CD4-positive, alpha-beta T cell treated with Interleukin-15 for 1 hour (primary cell): Measurements from ENCODE around the gene KCNIP3.
"Not testable (repeated sequence)": the region's sequence is repeated elsewhere in the genome, so short reads cannot be mapped to it uniquely, and the experiment has no call there.

Experiments used
- DNase-seq: peaks from one replicate; pipeline ENCODE4 v3.0.0-alpha.2; 2020

Gene KCNIP3

GRCh38 chr2:95387358-95387757, 90.2 kb downstream of the KCNIP3 start:
- DNase-seq, result no peak

GRCh38 chr2:95388091-95388692, 91.0 kb downstream of the KCNIP3 start:
- no peak for DNase-seq

GRCh38 chr2:95388856-95389244, 91.7 kb downstream of the KCNIP3 start:
- no peak for DNase-seq

- DNase-seq, result no peak
Observed at GRCh38 chr2:95389245-95390119, 92.3 kb downstream of the KCNIP3 start.

- DNase-seq, result no peak
Observed at GRCh38 chr2:95390272-95390880, 93.2 kb downstream of the KCNIP3 start.

- DNase-seq, result no peak
Observed at GRCh38 chr2:95390881-95391321, 93.8 kb downstream of the KCNIP3 start.

GRCh38 chr2:95391641-95392310, 94.6 kb downstream of the KCNIP3 start:
- DNase-seq, result no peak

- no peak for DNase-seq
Observed at GRCh38 chr2:95392320-95392719, 95.2 kb downstream of the KCNIP3 start.

- DNase-seq, result no peak
Observed at GRCh38 chr2:95392730-95393455, 95.7 kb downstream of the KCNIP3 start.

- no peak for DNase-seq
Observed at GRCh38 chr2:95393901-95394300, 96.8 kb downstream of the KCNIP3 start.

- no peak for DNase-seq
Observed at GRCh38 chr2:95399061-95399460, 101.9 kb downstream of the KCNIP3 start.

GRCh38 chr2:95401480-95401879, 104.3 kb downstream of the KCNIP3 start:
- no peak for DNase-seq

- DNase-seq, result not testable (repeated sequence)
Observed at GRCh38 chr2:95402004-95402369, 104.8 kb downstream of the KCNIP3 start.

GRCh38 chr2:95402370-95403203, 105.4 kb downstream of the KCNIP3 start, which contains the start of gene FAHD2A:
FAHD2A (plus strand) TSS chr2:95402708; CDS start chr2:95405559, 2,851 bp downstream.
- DNase-seq, result peak; percentile 91

GRCh38 chr2:95403204-95403721, 106.1 kb downstream of the KCNIP3 start:
- DNase-seq, result peak; percentile 26

GRCh38 chr2:95403824-95404223, 106.7 kb downstream of the KCNIP3 start:
- DNase-seq, result not testable (repeated sequence)

- DNase-seq, result not testable (repeated sequence)
Observed at GRCh38 chr2:95404676-95405075, 107.5 kb downstream of the KCNIP3 start.

- not testable (repeated sequence) for DNase-seq
Observed at GRCh38 chr2:95411239-95411638, 114.1 kb downstream of the KCNIP3 start.

- DNase-seq, result peak; percentile 31
Observed at GRCh38 chr2:95414015-95414594, 117.0 kb downstream of the KCNIP3 start.

- DNase-seq, result not testable (repeated sequence)
Observed at GRCh38 chr2:95415138-95415537, 118.0 kb downstream of the KCNIP3 start.

- DNase-seq, result not testable (repeated sequence)
Observed at GRCh38 chr2:95415561-95415960, 118.4 kb downstream of the KCNIP3 start.
